Erythroblast (primary cell): ENCODE results near the gene C20orf204.
A peak's percentile ranks its signal among the peaks of the same experiment; 100 is the strongest.
"Not testable (repeated sequence)": the region's sequence is repeated elsewhere in the genome, so short reads cannot be mapped to it uniquely, and the experiment has no call there.

Experiments used
- DNase-seq, 2 experiments: peaks; one replicate each; lab custom pipeline; 2025; lab: John Stamatoyannopoulos, UW
- GATA1 ChIP-seq: IDR thresholded peaks from 2 replicates; pipeline ENCODE4 v1.6.1; 2011; ENCODE audit warnings: low read depth, mild to moderate bottlenecking, control low read depth, low read length, moderate library complexity
- POLR2A ChIP-seq: IDR thresholded peaks from 2 replicates; pipeline ENCODE4 v1.6.1; 2011; ENCODE audit warnings: mild to moderate bottlenecking, low read length

Gene C20orf204

GRCh38 chr20:64078934-64079272 lies 42.9 kb downstream of the C20orf204 start:
- TF ChIP-seq GATA1, result no peak
- no peak for TF ChIP-seq POLR2A
- no peak for DNase-seq

GRCh38 chr20:64079273-64080012 lies 43.5 kb downstream of the C20orf204 start, which contains the start of gene RGS19:
RGS19 (minus strand) TSS chr20:64079518; CDS start chr20:64076886, 2,632 bp downstream.
- TF ChIP-seq GATA1, result no peak
- TF ChIP-seq POLR2A, result no peak

GRCh38 chr20:64080013-64080812 lies 44.2 kb downstream of the C20orf204 start, which contains the start of gene OPRL1:
OPRL1 (plus strand) TSS chr20:64080082; CDS start chr20:64092721, 12,639 bp downstream.
- DNase-seq, result no peak
- no peak for TF ChIP-seq GATA1
- no peak for TF ChIP-seq POLR2A

More at GRCh38 chr20:64079273-64080012, 43.5 kb downstream of the C20orf204 start, which contains the start of gene RGS19:
- peak; percentile 65 to 68 for DNase-seq

- TF ChIP-seq POLR2A (no peak), GATA1 (no peak)
- no peak for DNase-seq
Measured at GRCh38 chr20:64080813-64081623, 45.0 kb downstream of the C20orf204 start.

- TF ChIP-seq POLR2A, result no peak
- no peak for TF ChIP-seq GATA1
- DNase-seq, result no peak
Measured at GRCh38 chr20:64081624-64081964, 45.6 kb downstream of the C20orf204 start.

GRCh38 chr20:64082126-64082731 lies 46.2 kb downstream of the C20orf204 start:
- no peak for DNase-seq
- TF ChIP-seq POLR2A (no peak), GATA1 (no peak)

GRCh38 chr20:64082820-64083377 lies 46.9 kb downstream of the C20orf204 start:
- TF ChIP-seq POLR2A (no peak), GATA1 (no peak)
- DNase-seq, result no peak

- peak; percentile 75 to 77 for DNase-seq
- TF ChIP-seq GATA1 (no peak), POLR2A (no peak)
Measured at GRCh38 chr20:64083378-64083803, 47.4 kb downstream of the C20orf204 start.

- TF ChIP-seq POLR2A (no peak), GATA1 (no peak)
- no peak for DNase-seq
Measured at GRCh38 chr20:64083804-64084684, 48.1 kb downstream of the C20orf204 start, which contains the start of gene LKAAEAR1. LKAAEAR1 (minus strand) TSS chr20:64084398; CDS start chr20:64084219, 179 bp downstream.

- TF ChIP-seq POLR2A, result no peak
- TF ChIP-seq GATA1, result no peak
- no peak for DNase-seq
Measured at GRCh38 chr20:64084685-64085152, 48.7 kb downstream of the C20orf204 start.

- DNase-seq, result no peak
- no peak for TF ChIP-seq GATA1
- TF ChIP-seq POLR2A, result no peak
Measured at GRCh38 chr20:64086801-64087200, 50.8 kb downstream of the C20orf204 start.

- DNase-seq, result not testable (repeated sequence)
Measured at GRCh38 chr20:64087226-64087825, 51.3 kb downstream of the C20orf204 start.

GRCh38 chr20:64088586-64088985 lies 52.6 kb downstream of the C20orf204 start:
- DNase-seq, result peak; percentile 20 to 22
